Measurements from ENCODE around the gene CNP. TPM values are rescaled to one million over a fixed set of nuclear protein-coding genes. Genes with fewer than 3 reads are reported as not detected.
A peak's percentile ranks its signal among the peaks of the same experiment; 100 is the strongest.

CNP gene
- total and polyA plus RNA-seq, 2 donors (not counting 1 experiment from before 2014, with no cell fraction given) = 57.7 to 60.4 TPM

DNA sequence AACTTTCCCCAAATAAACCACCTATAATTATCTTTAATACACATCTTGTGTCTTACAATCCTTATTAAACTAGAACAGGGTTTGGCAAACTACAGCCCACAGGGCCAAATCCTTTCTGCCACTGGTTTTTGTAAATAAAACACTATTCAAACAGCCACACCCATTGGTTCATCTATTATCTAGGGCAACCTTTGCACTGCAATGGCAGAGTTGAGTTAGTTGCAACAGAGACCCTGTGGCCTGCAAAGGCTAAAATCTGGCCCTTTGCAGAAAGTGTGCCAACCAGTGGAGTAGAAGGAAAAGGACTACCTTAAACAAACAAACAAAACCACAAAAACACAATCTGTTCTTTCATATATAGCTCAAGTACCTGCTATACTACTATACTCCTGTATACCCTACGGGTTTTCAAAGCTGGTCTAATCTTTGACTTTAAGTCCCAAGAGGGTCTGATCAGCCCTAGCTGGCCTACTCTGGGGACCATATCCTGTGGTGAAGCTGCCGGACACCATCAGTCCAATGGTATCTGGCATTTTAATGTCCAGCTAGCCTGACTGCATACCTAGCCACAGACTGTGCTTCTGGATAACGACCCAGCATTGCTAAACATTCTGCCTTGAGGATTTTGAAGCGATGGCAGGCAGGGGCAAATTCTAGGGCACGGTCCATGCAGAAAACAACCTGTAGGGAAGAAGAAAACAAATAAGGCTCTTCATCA lies 23.3 kb downstream of the CNP start:
- H3K4me3 ChIP-seq (replicated peaks in 1 of 4; ENCODE audit: control extremely low read depth in 1 of 4, insufficient read depth in 1 of 4, low read depth in 3 of 4, low read length in 4 of 4) = no peak overlapping the region

DNA sequence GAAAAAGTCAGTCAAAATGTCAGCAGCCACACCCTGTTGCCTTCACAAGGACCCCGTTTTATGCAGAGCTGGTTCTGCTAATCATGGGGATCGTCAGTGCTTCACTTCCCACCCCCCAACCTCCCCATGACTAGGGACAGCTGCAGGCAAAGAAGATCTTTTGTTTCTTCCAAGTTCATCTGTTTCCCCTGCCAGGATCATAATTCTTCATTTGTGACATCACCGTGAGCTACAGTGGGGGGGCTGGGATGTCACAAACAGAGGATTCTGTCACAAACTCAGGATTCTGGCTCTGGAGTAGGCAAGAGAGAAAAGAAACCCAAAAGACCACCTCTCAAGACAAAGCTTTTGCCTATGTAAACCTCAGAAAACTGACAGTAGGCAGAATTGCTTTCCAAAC lies 26.0 kb downstream of the CNP start:
- H3K36me3 ChIP-seq (ENCODE audit: control insufficient read depth, insufficient read depth, low read length) = peaks cover 15% of the 10 kb centered on the region
- no peak overlapping the region for H3K27ac ChIP-seq (ENCODE audit: insufficient read depth, low read length)
- H2AFZ ChIP-seq (ENCODE audit: low read length) = no peak overlapping the region
- H3K4me1 ChIP-seq (ENCODE audit: control insufficient read depth, extremely low read depth, insufficient read depth, low read length) = no peaks in the 10 kb centered on the region
- H3K9ac ChIP-seq (ENCODE audit: insufficient read depth, low read length) = no peak overlapping the region
- H3K4me2 ChIP-seq (ENCODE audit: extremely low read depth, insufficient read depth, low read length) = no peak overlapping the region
- TF ChIP-seq, protein P1, sequence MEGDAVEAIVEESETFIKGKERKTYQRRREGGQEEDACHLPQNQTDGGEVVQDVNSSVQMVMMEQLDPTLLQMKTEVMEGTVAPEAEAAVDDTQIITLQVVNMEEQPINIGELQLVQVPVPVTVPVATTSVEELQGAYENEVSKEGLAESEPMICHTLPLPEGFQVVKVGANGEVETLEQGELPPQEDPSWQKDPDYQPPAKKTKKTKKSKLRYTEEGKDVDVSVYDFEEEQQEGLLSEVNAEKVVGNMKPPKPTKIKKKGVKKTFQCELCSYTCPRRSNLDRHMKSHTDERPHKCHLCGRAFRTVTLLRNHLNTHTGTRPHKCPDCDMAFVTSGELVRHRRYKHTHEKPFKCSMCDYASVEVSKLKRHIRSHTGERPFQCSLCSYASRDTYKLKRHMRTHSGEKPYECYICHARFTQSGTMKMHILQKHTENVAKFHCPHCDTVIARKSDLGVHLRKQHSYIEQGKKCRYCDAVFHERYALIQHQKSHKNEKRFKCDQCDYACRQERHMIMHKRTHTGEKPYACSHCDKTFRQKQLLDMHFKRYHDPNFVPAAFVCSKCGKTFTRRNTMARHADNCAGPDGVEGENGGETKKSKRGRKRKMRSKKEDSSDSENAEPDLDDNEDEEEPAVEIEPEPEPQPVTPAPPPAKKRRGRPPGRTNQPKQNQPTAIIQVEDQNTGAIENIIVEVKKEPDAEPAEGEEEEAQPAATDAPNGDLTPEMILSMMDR (conservative IDR thresholded peaks at IDR 0.05 in 1 of 2, IDR thresholded peaks at IDR 0.05 in 1 of 2; ENCODE audit: low read depth in 1 of 2, low read length in 2 of 2) = no peak
- no peak for TF ChIP-seq EZH2 (IDR thresholded peaks at IDR 0.05; ENCODE audit: low read length, missing control alignments)
- no peaks in the 10 kb centered on the region for H3K27me3 ChIP-seq (ENCODE audit: control insufficient read depth, insufficient read depth, low read length)
- no peaks in the 10 kb centered on the region for H4K20me1 ChIP-seq (ENCODE audit: control insufficient read depth, extremely low read depth, insufficient read depth, low read length)
- H3K79me2 ChIP-seq (ENCODE audit: control insufficient read depth, insufficient read depth, low read length) = no peaks in the 10 kb centered on the region
- H3K4me3 ChIP-seq (replicated peaks in 1 of 4; ENCODE audit: control extremely low read depth in 1 of 4, insufficient read depth in 1 of 4, low read depth in 3 of 4, low read length in 4 of 4) = no peak overlapping the region
- no peaks in the 10 kb centered on the region for H3K9me3 ChIP-seq (ENCODE audit: control insufficient read depth, insufficient read depth, low read depth, low read length)
- peak in 1 of 2 donors; percentile 32 for DNase-seq (ENCODE audit: low read depth in 2 of 2)

More for the DNA sequence above, 23.3 kb downstream of the CNP start:
- H3K79me2 ChIP-seq (ENCODE audit: control insufficient read depth, insufficient read depth, low read length) = no peaks in the 10 kb centered on the region
- no peak overlapping the region for H2AFZ ChIP-seq (ENCODE audit: low read length)
- no peak for DNase-seq (ENCODE audit: low read depth in 2 of 2)
- no peaks in the 10 kb centered on the region for H3K4me1 ChIP-seq (ENCODE audit: control insufficient read depth, extremely low read depth, insufficient read depth, low read length)
- no peak overlapping the region for H3K27ac ChIP-seq (ENCODE audit: insufficient read depth, low read length)
- H4K20me1 ChIP-seq (ENCODE audit: control insufficient read depth, extremely low read depth, insufficient read depth, low read length) = no peaks in the 10 kb centered on the region
- H3K9ac ChIP-seq (ENCODE audit: insufficient read depth, low read length) = no peak overlapping the region
- H3K9me3 ChIP-seq (ENCODE audit: control insufficient read depth, insufficient read depth, low read depth, low read length) = no peaks in the 10 kb centered on the region
- TF ChIP-seq, protein P1 (conservative IDR thresholded peaks at IDR 0.05 in 1 of 2, IDR thresholded peaks at IDR 0.05 in 1 of 2; ENCODE audit: low read depth in 1 of 2, low read length in 2 of 2) = no peak
- TF ChIP-seq EZH2 (IDR thresholded peaks at IDR 0.05; ENCODE audit: low read length, missing control alignments) = no peak
- peaks cover 9% of the 10 kb centered on the region for H3K36me3 ChIP-seq (ENCODE audit: control insufficient read depth, insufficient read depth, low read length)
- no peaks in the 10 kb centered on the region for H3K27me3 ChIP-seq (ENCODE audit: control insufficient read depth, insufficient read depth, low read length)
- H3K4me2 ChIP-seq (ENCODE audit: extremely low read depth, insufficient read depth, low read length) = no peak overlapping the region

DNA sequence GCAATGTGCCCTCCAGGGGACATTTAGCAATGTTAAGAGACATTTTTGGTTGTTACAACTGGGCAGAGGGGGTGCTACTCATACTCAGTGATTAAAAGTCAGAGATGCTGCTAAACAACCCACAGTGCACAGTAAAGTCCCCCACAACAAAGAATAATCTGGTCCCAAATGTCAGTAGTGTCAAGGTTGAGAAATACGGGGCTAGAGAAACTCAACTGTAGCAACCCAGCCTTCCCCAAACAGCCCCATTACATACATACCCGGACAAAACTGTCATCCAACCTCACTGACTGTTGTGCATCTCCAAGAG lies 30.2 kb downstream of the CNP start:
- H3K27ac ChIP-seq (ENCODE audit: insufficient read depth, low read length) = no peak overlapping the region
- H3K9me3 ChIP-seq (ENCODE audit: control insufficient read depth, insufficient read depth, low read depth, low read length) = no peaks in the 10 kb centered on the region
- no peaks in the 10 kb centered on the region for H3K4me1 ChIP-seq (ENCODE audit: control insufficient read depth, extremely low read depth, insufficient read depth, low read length)
- no peak overlapping the region for H3K4me2 ChIP-seq (ENCODE audit: extremely low read depth, insufficient read depth, low read length)
- TF ChIP-seq, protein P1 (conservative IDR thresholded peaks at IDR 0.05 in 1 of 2, IDR thresholded peaks at IDR 0.05 in 1 of 2; ENCODE audit: low read depth in 1 of 2, low read length in 2 of 2) = no peak
- no peak for TF ChIP-seq EZH2 (IDR thresholded peaks at IDR 0.05; ENCODE audit: low read length, missing control alignments)
- no peaks in the 10 kb centered on the region for H3K27me3 ChIP-seq (ENCODE audit: control insufficient read depth, insufficient read depth, low read length)
- H2AFZ ChIP-seq (ENCODE audit: low read length) = no peak overlapping the region
- no peak overlapping the region for H3K4me3 ChIP-seq (replicated peaks in 1 of 4; ENCODE audit: control extremely low read depth in 1 of 4, insufficient read depth in 1 of 4, low read depth in 3 of 4, low read length in 4 of 4)
- H4K20me1 ChIP-seq (ENCODE audit: control insufficient read depth, extremely low read depth, insufficient read depth, low read length) = no peaks in the 10 kb centered on the region
- H3K79me2 ChIP-seq (ENCODE audit: control insufficient read depth, insufficient read depth, low read length) = peaks cover 12% of the 10 kb centered on the region
- H3K9ac ChIP-seq (ENCODE audit: insufficient read depth, low read length) = no peak overlapping the region
- H3K36me3 ChIP-seq (ENCODE audit: control insufficient read depth, insufficient read depth, low read length) = peaks cover 13% of the 10 kb centered on the region
- no peak for DNase-seq (ENCODE audit: low read depth in 2 of 2)

Data from fibroblast of lung (primary cell).